HCT116 (cell line): ENCODE measurements around the gene TNFSF12. TPM values are rescaled to one million over a fixed set of nuclear protein-coding genes. Genes with fewer than 3 reads are reported as not detected.

Experiments used
- ATAC-seq: fragments of 200-7000 bp; cut with Tn5 transposase; 2 replicates; pipeline ENCODE4 v1.9.1; 2020; ENCODE audit warnings: mild to moderate bottlenecking, moderate library complexity
- BruUV-seq: library from RNA; stranded (reverse); fragments of 400-500 nt; replicated peaks from 2 replicates; lab custom pipeline; 2021; lab: Mats Ljungman, UMichigan
- CTCF ChIA-PET: fragments of 300-600 bp; sonication (Branson Sonifier 250); formaldehyde crosslinking; loops from one replicate; lab custom pipeline; 2021; ENCODE audit warnings: antibody characterized with exemption; lab: Charles Lee
- POLR2A ChIA-PET: fragments of 300-600, 350-600 bp; sonication (Branson Sonifier 250); formaldehyde crosslinking; loops from one replicate; lab custom pipeline; 2021; ENCODE audit warnings: antibody characterized with exemption; lab: Charles Lee
- RAD21 ChIA-PET, 2 experiments: fragments of 300-600 bp; sonication (Branson Sonifier 250); formaldehyde crosslinking; loops; one replicate each; lab custom pipeline; 2023; ENCODE audit warnings: low total read pairs in 2 of 2; ENCODE audit not compliant: uncharacterized antibody in 2 of 2, unreplicated experiment in 2 of 2, low non-redundant PET in 1 of 2; lab: Charles Lee
- DNase-seq: peaks from one replicate; pipeline ENCODE4 v3.0.0-alpha.2; 2010; ENCODE audit warnings: low read depth, low spot score
- H2AFZ ChIP-seq: fragments of 200-600 bp; shearing (Covaris generic), sonication (generic); 2 replicates; pipeline ENCODE4 v1.6.1; 2017; ENCODE audit warnings: low read depth, mixed run types, mixed read lengths, antibody characterized with exemption, low read length; ENCODE audit not compliant: poor library complexity, severe bottlenecking
- H3K27ac ChIP-seq: 2 replicates; pipeline ENCODE4 v1.5.1; 2012; ENCODE audit warnings: low read depth, low read length
- H3K27me3 ChIP-seq: fragments of 200-600 bp; sonication (generic); 2 replicates; pipeline ENCODE4 v1.6.1; 2016; ENCODE audit warnings: mixed run types, low read length, mixed read lengths; ENCODE audit not compliant: insufficient read depth
- H3K36me3 ChIP-seq, 2 experiments: fragments of 200-500 bp in 1 of 2; fragments of 200-600 bp in 1 of 2; sonication (Bioruptor generic) in 1 of 2; sonication (generic) in 1 of 2; 2 replicates each; pipeline versions ENCODE4 v1.5.1 to v1.6.1; 2014 to 2016; ENCODE audit warnings: low read length in 2 of 2, inconsistent platforms in 1 of 2, mixed read lengths in 1 of 2, mixed run types in 1 of 2; ENCODE audit not compliant: insufficient read depth in 2 of 2, control insufficient read depth in 1 of 2
- H3K4me1 ChIP-seq, 2 experiments: fragments of 200-600 bp in 1 of 2; sonication (generic) in 1 of 2; 2 replicates each; pipeline versions ENCODE4 v1.5.1 to v1.6.1; 2012 to 2017; ENCODE audit warnings: low read length in 2 of 2, inconsistent platforms in 1 of 2, mild to moderate bottlenecking in 1 of 2, mixed read lengths in 1 of 2, mixed run types in 1 of 2, moderate library complexity in 1 of 2; ENCODE audit not compliant: insufficient read depth in 2 of 2, control insufficient read depth in 1 of 2
- H3K4me2 ChIP-seq: fragments of 200-600 bp; sonication (generic); 2 replicates; pipeline ENCODE4 v1.6.1; 2017; ENCODE audit warnings: mixed run types, low read length, mixed read lengths
- H3K4me3 ChIP-seq, 2 experiments: fragments of 200-600 bp in 1 of 2; sonication (generic) in 1 of 2; replicated peaks in 1 of 2; 2 replicates each; pipeline ENCODE4 v1.5.1; 2011 to 2016; ENCODE audit warnings: low read length in 2 of 2, control low read depth in 1 of 2, low read depth in 1 of 2, mild to moderate bottlenecking in 1 of 2, mixed read lengths in 1 of 2, mixed run types in 1 of 2
- H3K79me2 ChIP-seq: fragments of 200-600 bp; sonication (generic); 2 replicates; pipeline ENCODE4 v1.6.1; 2017; ENCODE audit warnings: mild to moderate bottlenecking, mixed run types, low read length, moderate library complexity, mixed read lengths; ENCODE audit not compliant: insufficient read depth
- H3K9ac ChIP-seq: fragments of 200-600 bp; sonication (generic); 2 replicates; pipeline ENCODE4 v1.6.1; 2016; ENCODE audit warnings: low read length, mixed read lengths
- H3K9me2 ChIP-seq: fragments of 200-600 bp; sonication (generic), shearing (Covaris generic); 2 replicates; pipeline ENCODE4 v1.6.1; 2017; ENCODE audit warnings: mixed run types, mild to moderate bottlenecking, moderate library complexity; ENCODE audit not compliant: insufficient read depth
- H3K9me3 ChIP-seq, 2 experiments: fragments of 200-500 bp in 1 of 2; fragments of 200-600 bp in 1 of 2; sonication (Bioruptor generic) in 1 of 2; sonication (generic) in 1 of 2; 2 replicates each; pipeline ENCODE4 v1.6.1; 2014 to 2017; ENCODE audit warnings: low read length in 2 of 2, mixed read lengths in 2 of 2, inconsistent platforms in 1 of 2, low read depth in 1 of 2, mild to moderate bottlenecking in 1 of 2, mixed run types in 1 of 2, moderate library complexity in 1 of 2; ENCODE audit not compliant: control insufficient read depth in 1 of 2, insufficient read depth in 1 of 2
- H4K20me1 ChIP-seq: fragments of 200-600 bp; sonication (generic), shearing (Covaris generic); 2 replicates; pipeline ENCODE4 v1.6.1; 2017; ENCODE audit warnings: mixed run types, mild to moderate bottlenecking, moderate library complexity; ENCODE audit not compliant: insufficient read depth
- ATF3 ChIP-seq: IDR thresholded peaks from 2 replicates; pipeline ENCODE4 v1.6.1; 2012
- CBX3 ChIP-seq: IDR thresholded peaks from 2 replicates; pipeline ENCODE4 v1.6.1; 2012; ENCODE audit warnings: low read depth
- CTCF ChIP-seq, 3 experiments: fragments of 200-600 bp in 1 of 3; sonication (generic) in 1 of 3; IDR thresholded peaks in 2 of 3; conservative IDR thresholded peaks in 1 of 3; 2 replicates each; pipeline ENCODE4 v1.5.1; 2012 to 2017; ENCODE audit warnings: low read depth in 2 of 3, low read length in 2 of 3, antibody characterized with exemption in 1 of 3, borderline replicate concordance in 1 of 3, control low read depth in 1 of 3, mild to moderate bottlenecking in 1 of 3, mixed read lengths in 1 of 3, mixed run types in 1 of 3, moderate library complexity in 1 of 3; ENCODE audit not compliant: insufficient read depth in 1 of 3
- intact Hi-C: fragments of 100-400 bp; cut with micrococcal nuclease; formaldehyde crosslinking; loops from 2 replicates; pipeline ENCODE4 v1.10.0; 2022
- total RNA-seq: library from RNA; stranded (reverse); gene quantifications from one replicate; pipeline ENCODE4 v1.2.1, GENCODE V29; 2021; ENCODE audit not compliant: unreplicated experiment

Gene TNFSF12
- total RNA-seq, 1 experiment from 2014 or later: 12.3 TPM

- TF ChIP-seq ATF3: no peak
- Histone ChIP-seq H3K9ac (no peak overlapping the region), H3K36me3 (peaks cover 17 to 34% of the 10 kb centered on the region in 2 experiments), H4K20me1 (peaks cover 14% of the 10 kb centered on the region; the same call in 1 of the 2 replicates), H3K27ac (no peak overlapping the region), H3K4me2 (peak overlapping the region; percentile 58; the same call in 1 of the 2 replicates), H3K27me3 (no peaks in the 10 kb centered on the region), H3K9me3 (no peaks in the 10 kb centered on the region), H3K4me1 (peaks cover 14 to 72% of the 10 kb centered on the region in 2 experiments), H3K79me2 (peaks cover 66% of the 10 kb centered on the region), H3K4me3 (no peak overlapping the region), H3K9me2 (no peaks in the 10 kb centered on the region), H2AFZ (no peak overlapping the region)
- ChIA-PET POLR2A (interaction anchor here (1.1 kb wide), 1 partner anchor 106 kb away, joined by 4 read pairs; the partner anchor contains the start of gene TP53), CTCF (interaction anchor here (0.7 kb wide), 1 partner anchor 32 kb away, joined by 3 read pairs; the partner anchor contains the start of gene TNFSF12), RAD21 (no interaction called here)
- ATAC-seq (no peak), DNase-seq (no peak)
- intact Hi-C loops: loop anchor here (5.0 kb wide), 1 partner anchor 256 kb away; no protein-coding TSS in a partner anchor
- no TSS peak for BruUV-seq
Observed at GRCh38 chr17:7580604-7581575, 32.0 kb downstream of the TNFSF12 start.

GRCh38 chr17:7582396-7583252 lies 33.8 kb downstream of the TNFSF12 start:
- ChIA-PET POLR2A (interaction anchor here (1.1 to 3.4 kb wide), 5 partner anchors 22 to 362 kb away, joined by 3 to 37 read pairs (median 7); partner anchors contain the start of genes ACADVL, DLG4, FXR2 and TMEM256), RAD21 (interaction anchor here in 1 of 2 experiments (0.8 kb wide), 1 partner anchor 105 kb away, joined by 3 read pairs; the partner anchor contains the start of gene TP53), CTCF (interaction anchor here (1.1 to 4.9 kb wide), 2 partner anchors 9 to 105 kb away, joined by 3 to 39 read pairs; partner anchors contain the start of genes TP53 and WRAP53)
- H3K9me2 ChIP-seq: no peaks in the 10 kb centered on the region
- H3K27me3 ChIP-seq: no peaks in the 10 kb centered on the region
- intact Hi-C loops: loop anchor here (5.0 kb wide), 1 partner anchor 255 kb away; no protein-coding TSS in a partner anchor
- peaks cover 6 to 24% of the 10 kb centered on the region in 2 experiments for H3K36me3 ChIP-seq
- TF ChIP-seq CTCF (IDR thresholded peaks at IDR 0.05 in 2 of 3, conservative IDR thresholded peaks at IDR 0.05 in 1 of 3; ENCODE audit: borderline replicate concordance in 1 of 3, insufficient read depth in 1 of 3, low read depth in 2 of 3, low read length in 2 of 3): 0 out of 6 replicates have a peak, but pooled peaks of 1 of the 3 experiments have one; percentile 5
- TF ChIP-seq CBX3: no peak
- no peak overlapping the region for H2AFZ ChIP-seq
- H4K20me1 ChIP-seq: peaks cover 4% of the 10 kb centered on the region; the same call in 1 of the 2 replicates
- peaks cover 14 to 62% of the 10 kb centered on the region in 2 experiments for H3K4me1 ChIP-seq
- H3K4me3 ChIP-seq: peak overlapping the region; percentile 60 to 97
- no peak for ATAC-seq
- H3K27ac ChIP-seq: peak overlapping the region; percentile 90
- DNase-seq: no peak
- peak overlapping the region; percentile 96 for H3K4me2 ChIP-seq
- peak overlapping the region; percentile 98 for H3K9ac ChIP-seq
- H3K79me2 ChIP-seq: peaks cover 60% of the 10 kb centered on the region
- no TSS peak for BruUV-seq
- H3K9me3 ChIP-seq: no peaks in the 10 kb centered on the region
